ENCODE data around the gene VSTM2L.

DNA sequence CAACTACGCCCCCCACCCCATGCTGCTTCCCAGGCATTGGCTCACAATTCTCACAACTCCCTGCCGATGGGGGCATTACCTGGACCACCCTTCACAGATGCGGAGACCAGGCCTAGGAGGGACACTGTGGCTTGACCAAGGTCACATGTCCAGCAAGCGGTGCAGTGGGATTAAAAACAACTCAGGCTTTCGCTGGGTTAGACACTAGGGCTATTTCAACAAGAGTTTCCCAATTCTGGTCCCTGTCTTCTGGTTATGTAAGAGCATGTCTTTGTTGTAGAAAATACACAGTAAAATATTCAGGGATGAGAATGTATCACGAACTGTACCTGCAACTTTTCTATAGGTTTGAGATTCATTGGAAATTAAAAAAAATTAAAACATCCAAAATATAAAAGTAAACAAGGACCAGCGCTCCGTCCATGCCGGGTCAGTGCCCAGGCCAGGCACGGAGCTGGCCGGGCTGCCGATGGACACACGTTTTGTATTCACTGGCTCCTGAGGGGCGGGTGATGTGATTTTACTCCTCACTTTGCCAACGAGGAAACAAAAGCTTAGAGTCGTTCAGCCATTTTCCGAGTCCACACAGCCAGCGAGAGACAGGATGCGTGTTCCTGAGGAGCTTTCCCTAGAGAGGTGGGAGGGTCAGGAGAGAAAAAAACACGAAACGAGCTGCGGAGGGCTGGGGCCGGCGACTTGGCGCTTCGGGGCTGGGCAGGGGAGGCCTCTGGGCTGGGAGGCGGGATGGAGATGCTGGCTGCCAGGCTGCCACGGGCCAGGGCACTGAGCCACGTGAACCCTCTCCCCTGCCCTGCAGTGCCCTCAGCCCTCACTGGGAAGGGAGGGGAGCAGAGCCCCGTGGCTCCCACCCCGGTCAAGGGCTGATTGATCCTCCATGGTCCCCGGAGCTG, 17.1 kb upstream of the VSTM2L start:
- TF ChIP-seq POLR2AphosphoS5 (IDR thresholded peaks at IDR 0.05), result no peak
- TF ChIP-seq, protein P1, sequence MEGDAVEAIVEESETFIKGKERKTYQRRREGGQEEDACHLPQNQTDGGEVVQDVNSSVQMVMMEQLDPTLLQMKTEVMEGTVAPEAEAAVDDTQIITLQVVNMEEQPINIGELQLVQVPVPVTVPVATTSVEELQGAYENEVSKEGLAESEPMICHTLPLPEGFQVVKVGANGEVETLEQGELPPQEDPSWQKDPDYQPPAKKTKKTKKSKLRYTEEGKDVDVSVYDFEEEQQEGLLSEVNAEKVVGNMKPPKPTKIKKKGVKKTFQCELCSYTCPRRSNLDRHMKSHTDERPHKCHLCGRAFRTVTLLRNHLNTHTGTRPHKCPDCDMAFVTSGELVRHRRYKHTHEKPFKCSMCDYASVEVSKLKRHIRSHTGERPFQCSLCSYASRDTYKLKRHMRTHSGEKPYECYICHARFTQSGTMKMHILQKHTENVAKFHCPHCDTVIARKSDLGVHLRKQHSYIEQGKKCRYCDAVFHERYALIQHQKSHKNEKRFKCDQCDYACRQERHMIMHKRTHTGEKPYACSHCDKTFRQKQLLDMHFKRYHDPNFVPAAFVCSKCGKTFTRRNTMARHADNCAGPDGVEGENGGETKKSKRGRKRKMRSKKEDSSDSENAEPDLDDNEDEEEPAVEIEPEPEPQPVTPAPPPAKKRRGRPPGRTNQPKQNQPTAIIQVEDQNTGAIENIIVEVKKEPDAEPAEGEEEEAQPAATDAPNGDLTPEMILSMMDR (IDR thresholded peaks at IDR 0.05; ENCODE audit: poor library complexity, severe bottlenecking), result no peak
- TF ChIP-seq TAF1 (IDR thresholded peaks at IDR 0.05; ENCODE audit: low read depth), result no peak
- TF ChIP-seq EZH2 (IDR thresholded peaks at IDR 0.05; ENCODE audit: borderline replicate concordance, insufficient read depth, low read length, poor library complexity, severe bottlenecking), result no peak
